Endometrial microvascular endothelial cells (primary cell): ENCODE data around the gene CA5A. TPM values are rescaled to one million over a fixed set of nuclear protein-coding genes. Genes with fewer than 3 reads are reported as not detected.
"Not testable (repeated sequence)": the region's sequence is repeated elsewhere in the genome, so short reads cannot be mapped to it uniquely, and the experiment has no call there.

ENCODE experiments used
- in situ Hi-C: cut with HindIII; loops from 2 replicates; pipeline ENCODE4 v1.10.0; 2017; ENCODE audit warnings: low sequenced_read_pairs, low pct_unique_long_range_greater_than_20kb; ENCODE audit errors: inconsistent ontology term
- total RNA-seq: library from RNA; depleted of rRNA; stranded (reverse); fragments of >200 nt; gene quantifications from one replicate; pipeline ENCODE4 v1.2.3, GENCODE V29; 2015; ENCODE audit errors: inconsistent ontology term

The CA5A gene
- total RNA-seq, 1 donor from 2014 or later, result not detected

DNA sequence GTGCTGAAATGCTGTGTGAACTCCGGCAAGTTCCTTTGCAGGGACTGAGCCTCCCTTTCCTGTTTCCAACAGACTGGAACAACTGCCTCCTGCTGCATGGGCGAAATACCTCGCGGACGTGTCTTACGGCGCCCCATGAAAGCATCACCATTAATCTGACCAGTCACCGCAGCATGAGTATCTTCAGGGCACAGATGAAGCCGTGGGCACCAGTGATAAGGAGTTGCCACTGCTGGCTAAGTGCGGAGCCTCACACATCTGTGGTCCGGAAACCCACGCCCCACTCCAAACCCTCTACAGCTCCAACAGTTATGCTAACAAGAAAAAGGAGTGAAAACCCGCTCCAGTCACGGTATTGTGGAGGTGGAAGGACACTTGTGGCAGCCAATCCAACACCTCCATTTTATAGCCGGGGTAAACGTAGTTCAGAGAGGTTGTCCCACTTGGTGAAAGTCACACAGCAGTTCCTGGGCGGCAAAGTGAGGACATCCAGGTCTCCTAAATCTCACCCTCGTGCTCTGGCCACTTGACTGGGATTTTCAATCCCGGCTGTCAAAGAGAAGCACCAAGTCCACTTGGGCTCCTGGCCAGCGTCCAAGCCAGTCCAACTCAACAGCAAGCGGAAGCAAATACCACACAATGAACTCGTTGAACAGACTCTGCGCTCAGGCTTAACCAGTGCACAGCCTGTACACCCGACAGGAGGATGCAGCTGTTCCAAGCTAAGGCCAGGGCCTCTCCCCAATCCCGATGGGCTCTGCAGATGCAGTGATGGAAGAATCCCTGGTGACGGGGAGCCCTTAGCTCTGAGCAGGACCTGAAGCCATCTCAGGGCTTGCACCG lies 78.0 kb downstream of the CA5A start:
- in situ Hi-C loops, result not testable (repeated sequence)

DNA sequence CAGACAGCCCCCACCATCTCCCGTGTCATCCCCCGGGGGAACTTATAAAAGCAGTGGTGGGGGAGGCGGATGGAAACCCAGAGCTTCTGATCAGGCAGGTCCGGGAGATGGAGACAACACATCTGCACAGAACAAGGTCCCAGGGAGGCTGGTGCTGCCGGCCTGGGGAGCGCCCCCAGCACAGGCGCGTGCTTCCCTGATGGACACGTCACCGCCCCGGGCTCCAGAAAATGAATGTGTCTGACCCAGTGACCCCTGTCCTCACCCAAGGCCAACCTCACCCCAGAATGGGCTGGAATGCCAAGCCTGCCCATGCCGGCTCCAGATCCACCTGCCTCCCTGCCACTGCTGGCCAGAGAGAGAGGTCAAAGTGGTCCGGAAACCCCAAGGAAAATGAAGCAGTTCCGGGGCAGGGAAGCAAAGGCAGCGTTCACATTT lies 79.5 kb downstream of the CA5A start:
- in situ Hi-C loops, result no loop called here

DNA sequence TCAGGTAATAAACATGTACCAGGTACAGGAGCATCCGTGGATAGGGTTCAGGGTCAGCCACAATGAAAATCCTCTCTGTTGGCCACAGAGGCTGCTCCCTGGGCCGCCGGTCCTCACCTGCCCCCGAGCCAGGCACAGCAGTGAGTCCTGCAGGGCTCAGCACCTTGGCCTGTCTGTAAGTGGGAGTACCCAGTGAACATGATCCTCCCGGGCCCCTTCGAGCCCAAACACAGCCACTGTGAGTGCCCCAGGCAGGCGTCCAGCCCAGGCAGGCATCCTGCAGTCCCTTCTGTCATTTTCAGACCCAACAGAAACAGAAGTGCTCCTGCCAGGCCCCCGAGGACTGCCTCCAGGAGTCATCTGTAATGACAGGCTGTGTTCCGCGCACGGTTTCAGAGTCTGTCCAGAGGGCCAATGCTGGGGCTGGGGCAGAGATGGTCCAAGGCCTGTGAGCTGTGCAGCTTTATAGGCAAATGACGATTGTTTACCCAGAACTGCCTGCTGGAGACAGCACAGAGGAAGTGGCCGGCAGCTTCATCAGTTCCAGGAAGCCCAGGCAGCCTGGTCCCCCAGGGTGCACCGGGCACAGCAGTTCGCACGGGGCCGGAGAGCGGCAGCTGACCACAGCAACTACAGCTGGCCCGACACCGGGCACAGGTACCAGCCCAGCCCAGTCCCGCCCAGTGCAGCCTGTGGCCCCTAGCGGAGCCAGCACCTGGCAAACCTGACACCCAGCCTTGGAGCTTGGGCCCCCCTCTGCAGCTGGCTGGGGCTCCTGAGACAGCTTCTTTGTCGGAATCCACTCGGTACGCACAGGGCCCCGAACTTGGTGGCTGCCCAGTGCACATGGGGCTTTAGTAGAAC lies 80.2 kb downstream of the CA5A start:
- in situ Hi-C loops, result no loop called here

DNA sequence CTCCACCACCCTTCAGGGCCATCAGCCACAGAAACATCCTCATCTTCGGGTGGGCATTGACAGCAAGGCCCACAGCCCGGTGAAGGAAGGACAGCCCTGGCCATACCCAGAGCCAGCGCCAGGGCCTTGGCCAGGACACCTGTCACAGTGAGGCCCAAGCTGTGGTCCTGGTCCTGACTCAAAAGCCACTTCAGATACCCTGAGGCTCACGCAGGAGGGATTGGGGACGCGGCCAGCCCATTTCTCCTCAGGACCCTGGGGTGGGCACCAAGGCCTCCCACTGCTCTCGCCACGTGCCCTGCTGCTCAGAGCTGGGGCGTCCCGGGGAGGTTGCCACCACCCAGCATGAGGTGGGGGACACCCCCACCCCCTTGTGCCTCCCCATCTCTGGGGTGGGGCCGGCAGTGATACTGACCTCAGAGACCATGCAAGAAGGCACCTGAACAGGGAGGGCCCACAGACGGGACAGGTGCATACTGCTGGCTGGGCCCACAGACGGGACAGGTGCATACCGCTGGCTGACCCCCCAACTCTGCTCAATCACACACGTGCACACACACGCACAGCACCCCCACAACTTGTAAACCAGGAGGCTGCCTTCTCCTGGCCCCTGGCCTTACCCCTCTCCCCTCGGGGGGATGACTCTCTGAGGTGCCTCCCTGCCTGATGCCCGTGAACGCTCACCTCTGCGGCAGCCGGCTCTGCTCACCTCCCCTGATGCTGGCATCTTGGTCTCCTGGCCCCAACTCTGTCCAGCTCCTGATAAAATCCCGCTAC lies 81.2 kb downstream of the CA5A start:
- in situ Hi-C loops, result no loop called here

DNA sequence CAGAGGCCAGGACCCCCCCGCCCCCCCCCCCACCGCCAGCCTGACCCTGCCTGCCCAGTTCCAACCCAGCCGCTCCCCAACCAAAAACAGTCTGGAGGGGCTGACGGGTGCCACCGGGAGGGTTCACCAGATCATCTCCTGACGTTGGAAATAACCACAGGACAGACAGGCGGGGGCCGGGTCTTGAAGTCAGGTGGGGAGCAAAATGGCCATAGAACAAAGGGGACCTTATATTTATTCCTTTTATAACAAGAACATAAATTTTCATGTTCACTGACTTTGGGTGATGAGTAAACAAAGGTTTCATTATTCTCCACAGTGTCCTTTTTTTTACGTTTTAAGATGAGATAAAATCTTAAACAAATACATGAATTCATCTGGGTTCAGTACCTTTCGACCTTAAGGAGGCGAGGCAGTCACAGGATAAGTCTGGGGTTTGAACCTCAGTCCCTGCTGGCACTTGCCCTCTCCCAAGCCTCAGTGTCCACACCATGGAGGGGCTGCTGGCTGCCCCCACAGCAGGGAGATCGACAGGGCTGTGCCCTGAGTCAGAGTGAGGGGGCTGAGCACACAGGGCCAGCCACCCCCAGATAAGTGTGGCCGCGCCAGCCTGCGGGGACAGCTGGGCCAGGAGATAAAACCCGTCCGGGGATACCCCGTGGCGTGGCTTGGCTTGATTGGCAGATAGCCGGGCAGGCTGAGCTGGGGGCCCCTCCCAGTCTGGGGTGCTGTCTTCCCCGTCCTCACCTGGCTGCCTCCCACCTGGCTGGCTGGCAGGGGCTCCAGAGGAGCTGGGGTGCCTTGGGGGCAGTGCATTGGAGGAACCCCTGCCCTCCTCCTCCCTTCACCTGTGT lies 82.0 kb downstream of the CA5A start:
- in situ Hi-C loops, result no loop called here

DNA sequence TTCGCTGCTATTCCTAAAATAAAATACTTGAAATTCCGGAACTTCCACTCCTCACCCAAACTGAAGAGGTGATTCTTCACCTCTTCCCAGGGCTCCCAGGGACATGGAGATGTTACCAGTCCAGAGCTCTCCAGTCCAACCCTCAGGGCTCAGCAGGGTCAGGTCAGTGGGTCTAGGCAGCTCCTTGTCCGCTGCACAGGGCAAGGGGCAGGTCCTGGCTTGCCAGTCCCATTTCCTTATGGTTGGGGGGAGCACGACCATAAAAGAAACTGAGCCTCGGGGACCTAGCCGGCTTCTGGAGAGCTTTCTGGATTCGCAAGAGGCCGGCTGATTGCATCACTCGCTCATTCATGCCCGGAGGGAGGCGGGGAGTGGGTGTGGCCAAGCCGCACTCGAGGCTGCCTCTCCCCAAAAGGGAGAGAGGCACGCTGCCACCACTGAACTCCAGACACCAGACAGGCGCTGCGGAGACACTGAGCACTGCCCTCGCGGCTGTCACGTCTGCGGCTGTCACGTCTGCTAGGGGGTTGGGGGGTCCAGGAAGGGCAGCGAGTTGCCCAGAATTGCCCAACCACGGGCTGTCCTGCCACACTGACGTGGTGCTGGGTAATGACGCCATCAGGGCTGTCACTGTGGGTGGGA lies 82.8 kb downstream of the CA5A start:
- in situ Hi-C loops, result no loop called here

DNA sequence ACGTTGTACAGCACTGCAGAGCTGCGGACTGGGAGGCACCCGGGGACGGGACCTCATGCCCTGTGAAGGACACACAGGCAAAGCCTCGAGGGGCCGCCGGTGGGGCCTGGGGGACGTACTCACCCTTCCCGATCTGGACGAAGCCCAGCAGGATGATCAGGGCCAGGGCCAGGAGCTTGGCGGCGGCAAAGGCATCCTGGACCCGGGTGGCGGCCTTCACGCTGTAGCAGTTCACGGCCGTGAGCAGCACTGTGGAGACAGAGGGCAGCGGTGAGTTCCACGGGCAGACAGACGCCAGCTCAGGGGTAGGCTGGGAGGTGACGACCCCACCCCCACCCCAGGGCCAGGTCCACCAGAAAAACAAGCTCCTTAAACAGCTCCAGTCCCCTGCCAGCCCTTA lies 84.7 kb downstream of the CA5A start:
- in situ Hi-C loops, result no loop called here

DNA sequence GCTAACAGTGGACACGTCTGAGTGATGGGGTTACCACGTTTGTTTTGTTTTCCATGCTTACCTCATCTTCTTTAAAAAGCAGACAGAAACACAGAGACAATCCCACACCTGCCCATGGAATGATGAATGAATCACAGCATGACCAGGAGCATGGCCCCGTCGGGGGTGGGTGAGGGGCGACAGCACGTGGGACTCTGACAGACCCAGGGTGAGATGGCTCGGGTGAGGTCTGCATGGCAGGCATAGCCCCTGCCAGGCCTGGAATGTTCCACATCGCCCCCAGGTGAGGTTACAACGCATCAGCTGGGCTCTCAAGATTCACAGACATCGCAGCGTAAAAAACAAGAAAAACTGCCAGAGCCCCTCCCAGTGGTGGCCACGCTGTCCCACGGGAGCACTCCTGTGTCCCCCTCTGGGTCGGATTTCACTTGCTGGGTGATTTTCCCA lies 85.2 kb downstream of the CA5A start:
- in situ Hi-C loops, result no loop called here

DNA sequence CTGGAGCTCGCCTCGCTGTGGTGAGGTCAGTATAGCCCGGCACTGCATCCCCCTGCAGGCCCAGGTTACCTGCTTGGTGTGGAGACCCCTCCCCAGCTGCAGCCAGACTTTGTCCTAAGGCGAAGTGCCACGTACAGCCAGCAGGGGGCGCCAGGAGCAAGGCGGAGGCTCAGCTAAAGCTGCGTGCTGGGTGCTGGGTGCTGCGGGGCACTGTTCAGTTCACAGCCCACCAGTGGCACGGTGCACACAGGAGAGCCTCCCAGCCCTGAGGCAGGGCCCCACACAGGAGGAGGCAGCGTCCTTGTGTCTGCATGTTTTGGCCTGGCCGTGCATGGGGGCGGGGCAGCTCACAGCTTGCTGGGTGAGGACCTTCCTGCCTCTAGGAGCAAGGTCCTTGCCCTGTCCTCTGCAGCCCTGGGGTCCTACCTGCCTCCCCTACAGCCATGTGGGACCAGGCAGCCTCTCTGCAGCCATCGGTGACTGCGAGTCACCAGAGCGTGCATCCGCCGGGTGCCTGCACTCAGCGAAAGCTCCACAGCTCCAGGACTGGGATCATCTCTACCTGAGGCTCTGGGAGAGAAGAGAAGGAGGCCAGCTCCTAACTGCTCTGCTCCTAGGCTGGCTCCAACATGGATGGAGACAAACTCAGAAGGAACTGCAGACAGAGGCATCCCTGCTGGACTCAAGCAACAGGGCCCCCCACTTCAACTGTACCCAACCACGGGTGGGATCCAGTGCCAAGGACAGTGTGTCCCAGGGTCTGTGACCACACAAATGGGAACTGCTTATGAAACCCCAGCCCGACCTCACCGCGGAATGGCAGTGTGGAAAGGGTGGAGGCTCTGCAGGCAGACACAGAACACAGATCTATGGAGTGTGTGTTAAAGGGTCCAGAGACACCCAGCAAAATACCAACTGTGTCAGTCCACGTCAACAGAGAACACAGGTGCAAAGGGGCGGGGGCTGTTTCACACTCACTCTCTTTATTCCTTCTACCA lies 86.0 kb downstream of the CA5A start:
- in situ Hi-C loops, result no loop called here

DNA sequence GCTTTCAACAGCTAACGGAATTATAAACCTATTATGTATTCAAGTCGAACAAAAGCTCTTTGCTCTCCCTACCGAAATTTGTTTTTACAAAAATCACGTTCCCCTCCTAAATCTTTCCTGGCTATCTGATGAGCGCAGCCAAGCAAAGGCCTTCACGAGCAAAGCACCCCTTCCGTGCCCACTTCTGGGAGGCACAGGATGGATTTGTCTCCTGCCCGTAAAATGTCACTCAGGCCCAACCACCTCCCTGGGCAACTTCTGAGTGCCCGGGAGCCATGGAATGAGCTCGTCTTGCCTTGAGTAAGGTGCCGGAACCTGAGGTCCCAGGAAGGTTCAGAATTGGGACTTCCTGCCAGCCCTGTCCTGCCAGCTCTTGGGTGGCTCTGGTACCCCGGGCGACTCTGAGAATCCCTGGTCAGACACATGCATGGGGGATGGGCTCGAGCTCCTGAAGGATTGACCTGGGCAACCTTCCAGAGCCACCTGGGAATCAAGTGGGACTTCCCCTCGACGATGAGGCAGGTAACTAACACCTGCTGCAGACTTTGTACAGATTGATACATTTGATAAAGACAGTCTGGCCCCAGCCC lies 86.8 kb downstream of the CA5A start:
- in situ Hi-C loops, result no loop called here

DNA sequence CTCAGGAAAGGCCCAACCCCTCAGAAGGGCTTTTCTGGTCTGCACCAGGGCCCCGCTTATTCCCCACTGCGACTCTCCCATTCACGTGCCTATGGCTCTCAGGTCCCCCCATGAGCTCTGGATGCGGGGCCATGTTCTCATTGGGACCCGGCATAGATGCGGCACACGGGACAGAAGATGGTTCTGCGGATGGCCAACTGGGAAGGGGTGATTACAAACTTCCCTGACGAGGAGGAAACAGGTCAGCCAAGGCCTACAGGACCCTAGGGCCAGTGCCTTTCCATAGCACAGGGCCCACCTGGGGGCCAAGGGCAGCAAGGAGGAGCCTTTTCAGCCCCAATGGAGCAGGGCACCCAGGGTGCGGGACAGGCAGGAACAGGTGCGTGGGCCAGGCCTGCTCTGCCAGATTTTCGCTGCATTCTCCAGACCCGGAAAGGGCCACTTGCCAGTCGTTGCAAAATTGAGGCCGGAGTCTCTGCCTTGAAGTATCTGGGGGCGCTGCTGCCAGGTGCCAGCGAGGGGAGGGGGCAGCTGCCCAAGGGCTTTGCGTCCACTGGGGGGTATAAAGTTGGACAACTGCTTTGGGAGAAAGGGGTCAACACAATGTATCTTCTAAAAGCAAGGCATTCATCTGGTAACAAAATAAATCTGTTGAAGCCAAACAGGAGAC lies 87.5 kb downstream of the CA5A start:
- in situ Hi-C loops, result no loop called here

DNA sequence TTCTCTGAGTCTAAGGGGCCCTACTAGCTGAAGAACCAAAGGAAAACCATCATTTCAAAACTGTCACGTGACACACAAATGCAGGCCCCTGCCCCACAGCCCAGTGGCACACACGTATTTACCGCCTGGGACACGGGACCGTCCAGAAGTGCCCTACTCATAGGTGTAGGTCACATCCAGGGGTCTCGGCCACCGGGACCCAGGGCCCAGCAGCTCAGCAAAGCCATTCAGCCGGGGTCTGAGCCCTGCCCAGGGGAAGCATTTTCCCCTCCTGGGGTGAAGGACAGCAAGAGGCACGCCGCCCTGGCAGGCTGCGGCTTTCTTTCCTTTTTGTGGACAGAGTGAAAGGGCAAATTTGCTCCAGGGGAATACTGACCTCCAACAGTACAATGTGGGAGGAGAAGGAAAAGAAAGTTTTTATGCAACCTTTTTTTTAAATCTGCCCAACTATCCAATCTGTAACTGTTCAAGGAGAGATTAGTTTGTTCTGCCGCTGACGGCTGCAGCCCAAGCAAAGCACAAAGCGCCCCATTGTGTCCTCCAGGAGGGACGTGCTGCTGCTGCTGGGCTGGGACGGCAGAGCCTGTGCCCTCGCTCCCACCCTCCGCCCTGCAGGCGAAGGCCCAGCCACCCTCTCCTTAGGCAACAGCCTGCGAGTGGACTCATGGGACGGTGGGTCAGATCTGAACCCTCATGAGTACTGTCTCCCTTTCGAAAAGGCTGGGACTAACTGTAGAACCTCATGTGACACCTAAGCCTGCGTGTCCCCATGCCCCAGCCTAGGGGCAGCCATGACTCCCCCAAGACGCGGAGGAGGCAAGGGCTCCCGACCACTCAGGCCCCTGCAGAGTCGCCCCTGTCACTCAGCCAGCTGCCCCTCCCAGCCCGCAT lies 88.3 kb downstream of the CA5A start:
- in situ Hi-C loops, result no loop called here

DNA sequence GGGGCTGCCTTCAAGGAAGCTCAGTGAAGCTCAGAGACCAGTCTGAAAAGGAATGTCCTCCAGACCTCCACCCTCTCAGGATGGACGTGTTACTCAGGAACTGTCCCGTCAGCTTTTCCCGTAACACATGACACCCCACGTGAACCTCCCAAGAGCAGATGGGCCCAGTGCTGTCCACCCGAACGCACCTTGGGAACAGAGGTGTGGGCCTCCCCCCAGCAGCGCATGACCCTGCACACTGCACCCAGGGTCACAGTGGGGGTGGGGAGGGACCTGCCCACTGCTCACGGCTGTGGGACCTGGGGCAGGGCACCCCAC lies 88.9 kb downstream of the CA5A start:
- in situ Hi-C loops, result no loop called here

DNA sequence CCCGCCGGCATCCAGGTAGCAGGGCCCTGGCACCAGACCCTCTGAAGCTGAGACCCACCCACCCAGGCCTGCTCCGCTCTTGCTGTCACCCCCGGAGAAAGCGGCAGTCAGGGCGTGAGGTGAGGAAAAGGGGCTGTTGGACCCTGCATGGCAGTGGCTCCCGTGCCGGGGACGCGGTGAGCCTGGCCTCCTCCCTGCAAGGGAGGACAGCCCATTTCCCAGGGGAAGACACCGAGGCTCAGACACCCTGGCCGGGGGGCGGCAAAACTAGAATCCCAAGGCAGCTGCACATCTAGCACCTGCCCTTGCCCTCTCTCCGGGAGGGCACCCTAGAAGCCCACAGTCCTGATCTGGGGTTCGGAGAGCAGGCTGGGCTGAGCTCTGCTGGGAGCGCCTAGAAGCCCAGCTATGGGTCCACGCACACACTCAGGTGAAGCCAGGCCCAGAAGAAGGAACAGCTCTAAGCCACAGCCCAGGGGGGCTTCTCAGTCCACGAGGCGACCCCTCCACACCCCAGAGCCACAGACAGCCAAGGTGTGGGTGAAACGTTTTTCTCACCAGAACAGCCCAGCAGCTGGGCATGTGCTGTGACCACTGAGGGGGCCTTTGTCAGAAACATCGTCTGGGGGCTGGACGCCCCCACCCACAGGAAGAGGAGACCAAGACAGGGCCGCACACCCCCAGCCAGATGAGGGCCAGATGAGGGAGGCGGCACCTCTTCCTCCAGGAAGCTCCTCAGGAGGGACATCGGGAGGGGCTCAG lies 89.4 kb downstream of the CA5A start:
- in situ Hi-C loops, result no loop called here
